Colonic mucosa (tissue), 4 donors: ENCODE data around the gene GGTLC2. TPM values are rescaled to one million over a fixed set of nuclear protein-coding genes. Genes with fewer than 3 reads are reported as not detected.
A peak's percentile ranks its signal among the peaks of the same experiment; 100 is the strongest.

ENCODE experiments used
- DNase-seq: peaks from one replicate; pipeline ENCODE4 v3.0.0-alpha.2; 2020
- H3K27ac ChIP-seq: fragments of 200-600 bp; one replicate; pipeline ENCODE4 v1.8.0; 2021
- H3K27me3 ChIP-seq: fragments of 200-600 bp; one replicate; pipeline ENCODE4 v1.8.0; 2021
- H3K36me3 ChIP-seq: fragments of 200-600 bp; one replicate; pipeline ENCODE4 v1.8.0; 2021
- H3K4me1 ChIP-seq: fragments of 200-600 bp; one replicate; pipeline ENCODE4 v1.8.0; 2021; ENCODE audit warnings: mild to moderate bottlenecking
- H3K4me3 ChIP-seq: fragments of 200-600 bp; one replicate; pipeline ENCODE4 v1.8.0; 2021
- H3K9ac ChIP-seq, 2 donors: one replicate each; pipeline ENCODE4 v1.7.0; 2013; ENCODE audit warnings: control low read depth in 2 of 2, low read depth in 2 of 2, low read length in 2 of 2
- H3K9me3 ChIP-seq: fragments of 200-600 bp; one replicate; pipeline ENCODE4 v1.8.0; 2021
- intact Hi-C: fragments of 100-400 bp; cut with DNase I; formaldehyde crosslinking; loops from one replicate; pipeline ENCODE4 v1.14.1; 2022
- total RNA-seq, 2 donors: library from RNA; stranded (reverse); fragmentation: NEBNext Ultra II Directional in 1 of 2; extraction: Animal tissue kit (Norgen Biotek cat#: 25700) in 1 of 2; gene quantifications; one replicate each; pipeline ENCODE4 v1.2.1, GENCODE V29; 2021
- TF ChIP-seq, protein P1 (sequence below): fragments of 200-600 bp; IDR thresholded peaks from one replicate; pipeline ENCODE4 v1.8.0; 2022; ENCODE audit warnings: antibody characterized with exemption, mild to moderate bottlenecking
- donor health status: healthy.
- donor health status: DM: no; HTN: no; CAD: no.
- donor health status: DM: no; HTN: no; CAD: no.

GGTLC2 gene
- total RNA-seq, 2 donors from 2014 or later = not detected

DNA sequence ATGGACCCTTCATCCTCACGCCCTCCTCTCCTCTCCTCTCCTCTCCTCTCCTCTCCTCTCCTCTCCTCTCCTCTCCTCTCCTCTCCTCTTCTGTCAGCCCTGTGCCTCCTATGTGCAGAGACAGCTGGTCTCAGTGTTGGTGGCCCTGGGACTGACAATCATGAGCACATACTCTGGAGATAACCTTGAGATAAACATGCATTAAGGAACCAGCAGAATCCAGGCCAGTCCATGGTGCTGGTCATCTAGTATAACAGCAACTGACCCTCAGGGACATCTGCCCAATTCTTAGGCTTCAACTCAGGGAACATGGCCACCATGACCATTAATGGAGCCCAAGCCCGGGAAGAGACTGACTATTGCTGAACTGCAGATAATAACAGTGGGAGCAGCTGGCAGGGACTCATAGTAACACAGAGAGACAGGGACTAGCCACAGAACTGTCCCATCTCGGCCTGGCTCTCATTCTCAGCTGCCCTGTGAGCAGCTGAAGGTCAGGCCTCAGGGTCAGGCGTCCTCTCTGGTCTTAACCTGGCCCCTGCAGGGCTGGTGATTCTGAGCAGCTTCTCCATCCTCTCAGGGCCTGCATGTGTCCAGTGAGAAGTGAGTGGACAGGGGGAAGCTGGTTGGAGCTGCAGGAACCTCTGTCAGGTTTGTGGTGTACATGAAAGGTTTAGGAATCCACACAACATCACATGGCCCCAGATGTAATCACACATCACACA is 45.4 kb downstream of the GGTLC2 start:
- no peak for DNase-seq
- no peak overlapping the region for H3K27ac ChIP-seq
- TF ChIP-seq, protein P1, sequence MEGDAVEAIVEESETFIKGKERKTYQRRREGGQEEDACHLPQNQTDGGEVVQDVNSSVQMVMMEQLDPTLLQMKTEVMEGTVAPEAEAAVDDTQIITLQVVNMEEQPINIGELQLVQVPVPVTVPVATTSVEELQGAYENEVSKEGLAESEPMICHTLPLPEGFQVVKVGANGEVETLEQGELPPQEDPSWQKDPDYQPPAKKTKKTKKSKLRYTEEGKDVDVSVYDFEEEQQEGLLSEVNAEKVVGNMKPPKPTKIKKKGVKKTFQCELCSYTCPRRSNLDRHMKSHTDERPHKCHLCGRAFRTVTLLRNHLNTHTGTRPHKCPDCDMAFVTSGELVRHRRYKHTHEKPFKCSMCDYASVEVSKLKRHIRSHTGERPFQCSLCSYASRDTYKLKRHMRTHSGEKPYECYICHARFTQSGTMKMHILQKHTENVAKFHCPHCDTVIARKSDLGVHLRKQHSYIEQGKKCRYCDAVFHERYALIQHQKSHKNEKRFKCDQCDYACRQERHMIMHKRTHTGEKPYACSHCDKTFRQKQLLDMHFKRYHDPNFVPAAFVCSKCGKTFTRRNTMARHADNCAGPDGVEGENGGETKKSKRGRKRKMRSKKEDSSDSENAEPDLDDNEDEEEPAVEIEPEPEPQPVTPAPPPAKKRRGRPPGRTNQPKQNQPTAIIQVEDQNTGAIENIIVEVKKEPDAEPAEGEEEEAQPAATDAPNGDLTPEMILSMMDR = no peak

DNA sequence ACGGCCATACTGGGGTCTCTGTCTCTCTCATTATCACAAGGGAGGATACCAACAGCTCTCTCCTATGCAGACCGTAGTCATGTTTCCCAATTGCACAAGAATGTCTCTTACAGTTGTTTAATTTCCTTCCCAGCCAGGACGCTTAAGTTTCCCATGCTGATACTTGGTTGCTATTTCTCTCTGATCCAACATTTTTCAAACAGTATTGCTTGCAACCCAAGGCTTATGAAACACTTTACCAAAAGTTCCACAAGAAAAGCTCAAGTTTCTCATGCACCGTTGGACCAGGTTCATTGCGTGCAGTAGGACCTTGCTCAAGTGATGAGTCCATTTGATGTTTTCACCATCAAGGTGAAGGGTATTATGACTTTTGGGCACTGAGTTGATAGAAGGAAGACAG is 46.6 kb downstream of the GGTLC2 start:
- Histone ChIP-seq H3K36me3 (no peaks in the 10 kb centered on the region), H3K9ac (no peak overlapping the region), H3K4me3 (no peak overlapping the region), H3K9me3 (no peaks in the 10 kb centered on the region), H3K4me1 (peaks cover 9% of the 10 kb centered on the region), H3K27me3 (no peaks in the 10 kb centered on the region), H3K27ac (no peak overlapping the region)
- no peak for DNase-seq
- TF ChIP-seq, protein P1 = no peak
- intact Hi-C loops = no loop called here

More for the DNA sequence above, 45.4 kb downstream of the GGTLC2 start:
- H3K36me3 ChIP-seq = no peaks in the 10 kb centered on the region
- H3K4me1 ChIP-seq = peaks cover 9% of the 10 kb centered on the region
- H3K27me3 ChIP-seq = no peaks in the 10 kb centered on the region
- H3K9me3 ChIP-seq = no peaks in the 10 kb centered on the region
- H3K9ac ChIP-seq = no peak overlapping the region
- no peak overlapping the region for H3K4me3 ChIP-seq
- intact Hi-C loops = no loop called here

DNA sequence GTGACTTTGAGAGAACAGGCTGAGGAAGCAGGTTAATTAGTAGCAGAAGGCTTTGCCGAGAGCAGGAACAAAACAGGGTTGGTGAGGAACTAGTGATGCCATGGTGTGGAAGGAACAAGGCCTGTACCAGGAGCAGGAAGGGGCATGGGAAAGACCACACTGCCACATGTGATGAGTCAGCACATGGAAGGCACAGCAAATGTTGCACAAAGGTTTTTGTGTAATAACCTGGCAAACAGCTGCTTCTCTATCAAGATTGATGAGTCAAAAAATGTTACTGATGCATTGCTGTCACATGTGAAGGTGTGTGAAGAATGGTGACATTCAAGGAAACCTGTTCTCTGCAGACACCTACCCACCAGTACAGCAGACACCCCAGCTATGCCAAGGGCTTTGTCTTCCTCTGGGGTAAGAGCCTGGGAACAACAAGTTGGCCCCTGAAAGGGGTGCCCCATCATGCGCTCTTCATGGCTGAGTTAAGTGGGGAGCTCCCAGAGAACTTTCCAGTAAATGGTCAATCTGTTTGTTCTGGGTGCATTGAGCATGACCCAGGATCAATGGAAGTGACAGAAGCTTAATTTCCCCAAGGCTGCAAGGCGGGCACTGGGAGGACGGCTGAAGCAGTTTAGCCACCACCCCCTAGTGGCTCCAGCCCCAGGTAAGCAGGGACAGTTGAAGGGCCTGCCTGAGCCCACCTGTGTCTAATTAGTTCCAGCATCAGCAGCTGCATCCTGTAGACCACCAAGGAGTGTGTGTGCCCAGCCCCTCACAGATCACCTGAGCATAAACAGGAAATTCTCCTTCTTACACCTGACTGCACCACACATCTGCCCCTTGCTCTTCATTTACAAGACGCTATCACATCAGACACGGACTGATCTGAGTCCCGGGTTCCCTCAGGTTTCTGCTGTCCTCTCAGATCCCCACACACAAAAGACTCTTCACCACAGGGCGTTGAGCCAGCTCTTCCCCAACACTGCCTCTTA is 47.6 kb downstream of the GGTLC2 start:
- H3K27ac ChIP-seq = no peak overlapping the region
- no peaks in the 10 kb centered on the region for H3K36me3 ChIP-seq
- H3K9me3 ChIP-seq = no peaks in the 10 kb centered on the region
- DNase-seq = no peak
- peaks cover 9% of the 10 kb centered on the region for H3K4me1 ChIP-seq
- no peak overlapping the region for H3K4me3 ChIP-seq
- TF ChIP-seq, protein P1 = no peak
- no peaks in the 10 kb centered on the region for H3K27me3 ChIP-seq
- intact Hi-C loops = no loop called here
- no peak overlapping the region for H3K9ac ChIP-seq

DNA sequence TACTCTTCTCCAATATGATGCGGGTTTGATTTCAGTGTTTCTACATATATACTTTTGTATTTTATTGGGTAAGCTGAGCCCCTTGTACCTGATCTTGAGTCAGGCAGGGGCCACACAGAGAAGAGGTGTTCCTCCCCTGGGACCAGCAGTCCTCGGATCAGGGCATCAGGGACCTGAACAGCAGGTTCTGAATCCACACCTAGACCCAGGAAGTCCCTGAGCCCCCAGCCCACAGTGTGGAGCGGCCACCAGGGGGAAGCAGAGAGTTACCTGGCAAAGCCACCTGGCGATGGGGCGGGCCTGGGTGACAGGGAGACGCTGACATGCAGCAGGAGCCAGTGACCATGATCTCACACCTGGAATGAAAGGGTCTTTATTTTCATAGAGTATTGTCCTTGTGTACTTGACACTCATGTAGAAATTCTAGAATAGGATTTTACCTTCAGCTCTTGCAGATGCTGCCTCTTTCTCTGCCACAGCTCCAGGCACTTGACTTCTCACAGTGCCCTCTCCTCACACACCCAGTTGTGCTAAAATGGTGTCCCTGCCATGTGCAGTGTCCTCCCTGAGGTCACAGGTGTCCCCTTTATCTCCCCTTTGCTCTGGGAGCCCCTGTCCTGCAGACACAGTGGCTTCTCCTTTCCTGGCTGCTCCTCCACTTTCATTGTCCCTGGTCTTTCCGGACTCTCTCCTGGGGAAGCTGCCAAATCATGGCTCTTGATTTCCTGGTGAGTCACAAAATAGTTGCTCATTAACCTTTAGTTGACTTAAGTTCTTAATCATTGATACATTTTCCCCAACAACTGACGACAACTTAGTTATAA is 48.5 kb downstream of the GGTLC2 start:
- DNase-seq = peak; percentile 84
- H3K27me3 ChIP-seq = no peaks in the 10 kb centered on the region
- peaks cover 9% of the 10 kb centered on the region for H3K4me1 ChIP-seq
- intact Hi-C loops = no loop called here
- no peaks in the 10 kb centered on the region for H3K9me3 ChIP-seq
- peak overlapping the region; percentile 30 for H3K27ac ChIP-seq
- no peaks in the 10 kb centered on the region for H3K36me3 ChIP-seq
- TF ChIP-seq, protein P1 = peak; percentile 89
- no peak overlapping the region for H3K4me3 ChIP-seq
- H3K9ac ChIP-seq = no peak overlapping the region

DNA sequence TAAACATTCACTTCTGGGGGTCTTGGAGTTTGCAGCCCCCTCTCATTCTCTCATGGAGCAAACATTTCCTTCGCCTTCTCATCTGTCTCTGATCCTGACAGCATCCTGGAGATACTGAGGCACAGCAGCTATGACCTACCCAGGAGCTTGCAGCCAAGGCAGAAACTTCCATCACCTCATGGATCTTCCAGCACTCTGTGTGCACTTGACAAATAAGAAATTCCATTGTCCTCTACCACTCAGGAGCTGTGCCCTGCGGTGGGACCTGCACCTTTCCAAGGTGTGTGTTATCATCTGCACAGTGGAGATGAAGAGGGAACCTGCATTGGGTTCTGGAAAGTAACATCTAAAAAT is 49.1 kb downstream of the GGTLC2 start:
- DNase-seq = no peak
- intact Hi-C loops = no loop called here

More for the DNA sequence above, 49.1 kb downstream of the GGTLC2 start:
- Histone ChIP-seq H3K4me1 (peaks cover 9% of the 10 kb centered on the region), H3K9me3 (no peaks in the 10 kb centered on the region), H3K4me3 (no peak overlapping the region), H3K36me3 (no peaks in the 10 kb centered on the region), H3K27me3 (no peaks in the 10 kb centered on the region), H3K27ac (no peak overlapping the region), H3K9ac (no peak overlapping the region)
- TF ChIP-seq, protein P1 = no peak
